Globus pallidus (tissue), 1 donor: Measurements from ENCODE around the gene PWWP2B.
"Not testable (repeated sequence)": the region's sequence is repeated elsewhere in the genome, so short reads cannot be mapped to it uniquely, and the experiment has no call there.

Experiments used
- DNase-seq: peaks from one replicate; pipeline ENCODE4 v3.0.0-alpha.2; 2015; ENCODE audit warnings: low spot score

The PWWP2B gene

GRCh38 chr10:132381741-132382140, 15.3 kb upstream of the PWWP2B start:
- no peak for DNase-seq

- DNase-seq, result no peak
Measured at GRCh38 chr10:132382231-132382922, 14.6 kb upstream of the PWWP2B start.

- DNase-seq, result no peak
Measured at GRCh38 chr10:132383101-132383500, 13.9 kb upstream of the PWWP2B start.

- no peak for DNase-seq
Measured at GRCh38 chr10:132383751-132384196, 13.2 kb upstream of the PWWP2B start.

GRCh38 chr10:132384618-132385388, 12.2 kb upstream of the PWWP2B start:
- DNase-seq, result no peak

- no peak for DNase-seq
Measured at GRCh38 chr10:132385389-132385667, 11.7 kb upstream of the PWWP2B start.

- DNase-seq, result no peak
Measured at GRCh38 chr10:132385721-132386418, 11.1 kb upstream of the PWWP2B start.

GRCh38 chr10:132386419-132386831, 10.6 kb upstream of the PWWP2B start:
- DNase-seq, result no peak

GRCh38 chr10:132386896-132387295, 10.1 kb upstream of the PWWP2B start:
- DNase-seq, result not testable (repeated sequence)

- DNase-seq, result no peak
Measured at GRCh38 chr10:132387764-132388210, 9.2 kb upstream of the PWWP2B start.

GRCh38 chr10:132388891-132389432, 8.0 kb upstream of the PWWP2B start:
- no peak for DNase-seq

- no peak for DNase-seq
Measured at GRCh38 chr10:132389433-132390169, 7.4 kb upstream of the PWWP2B start.

- no peak for DNase-seq
Measured at GRCh38 chr10:132390170-132390920, 6.7 kb upstream of the PWWP2B start.

- no peak for DNase-seq
Measured at GRCh38 chr10:132390921-132391675, 5.9 kb upstream of the PWWP2B start.

GRCh38 chr10:132391676-132392020, 5.4 kb upstream of the PWWP2B start:
- DNase-seq, result no peak

GRCh38 chr10:132392184-132392800, 4.7 kb upstream of the PWWP2B start:
- DNase-seq, result no peak

GRCh38 chr10:132392811-132393694, 3.9 kb upstream of the PWWP2B start:
- DNase-seq, result no peak

- no peak for DNase-seq
Measured at GRCh38 chr10:132393695-132394181, 3.3 kb upstream of the PWWP2B start.
